ENCODE results near the gene MMP20.
A peak's percentile ranks its signal among the peaks of the same experiment; 100 is the strongest.

MMP20 gene

GRCh38 chr11:102545701-102546100 lies 79.4 kb downstream of the MMP20 start:
- peak overlapping the region; percentile 14 for H2AFZ ChIP-seq (ENCODE audit: low read length)
- H3K9ac ChIP-seq (ENCODE audit: low read length), result no peak overlapping the region
- no peaks in the 10 kb centered on the region for H3K9me2 ChIP-seq (ENCODE audit: low read depth, low read length)
- peaks cover 38% of the 10 kb centered on the region for H3K4me1 ChIP-seq (ENCODE audit: insufficient read depth, low read length, severe bottlenecking)
- H3K9me3 ChIP-seq (ENCODE audit: low read length), result no peaks in the 10 kb centered on the region
- H3F3A ChIP-seq (ENCODE audit: insufficient read depth, low read length), result no peaks in the 10 kb centered on the region
- H3K27me3 ChIP-seq (ENCODE audit: insufficient read depth, low read length), result no peaks in the 10 kb centered on the region
- H3K4me3 ChIP-seq (ENCODE audit: low read depth, low read length, poor library complexity, severe bottlenecking), result no peak overlapping the region
- TF ChIP-seq EZH2 (IDR thresholded peaks at IDR 0.05; ENCODE audit: borderline replicate concordance, low read length) (no peak), CTCF (IDR thresholded peaks at IDR 0.05; ENCODE audit: low read length) (no peak)
- H3K79me2 ChIP-seq (ENCODE audit: insufficient read depth, low read length), result no peaks in the 10 kb centered on the region
- peak overlapping the region; percentile 79 for H3K27ac ChIP-seq (ENCODE audit: low read depth, low read length, poor library complexity, severe bottlenecking)
- no peak overlapping the region for H3K4me2 ChIP-seq (ENCODE audit: low read length)
- no peaks in the 10 kb centered on the region for H4K20me1 ChIP-seq (ENCODE audit: insufficient read depth, low read length)
- no peaks in the 10 kb centered on the region for H3K36me3 ChIP-seq (ENCODE audit: insufficient read depth, low read length)

- Histone ChIP-seq H3K4me2 (ENCODE audit: low read length) (no peak overlapping the region), H2AFZ (ENCODE audit: low read length) (no peak overlapping the region), H3F3A (ENCODE audit: insufficient read depth, low read length) (no peaks in the 10 kb centered on the region), H3K9me3 (ENCODE audit: low read length) (no peaks in the 10 kb centered on the region), H4K20me1 (ENCODE audit: insufficient read depth, low read length) (no peaks in the 10 kb centered on the region), H3K27me3 (ENCODE audit: insufficient read depth, low read length) (no peaks in the 10 kb centered on the region), H3K79me2 (ENCODE audit: insufficient read depth, low read length) (no peaks in the 10 kb centered on the region), H3K9ac (ENCODE audit: low read length) (no peak overlapping the region), H3K9me2 (ENCODE audit: low read depth, low read length) (no peaks in the 10 kb centered on the region), H3K36me3 (ENCODE audit: insufficient read depth, low read length) (no peaks in the 10 kb centered on the region), H3K4me3 (ENCODE audit: low read depth, low read length, poor library complexity, severe bottlenecking) (no peak overlapping the region), H3K27ac (ENCODE audit: low read depth, low read length, poor library complexity, severe bottlenecking) (no peak overlapping the region), H3K4me1 (ENCODE audit: insufficient read depth, low read length, severe bottlenecking) (peaks cover 40% of the 10 kb centered on the region)
- TF ChIP-seq EZH2 (IDR thresholded peaks at IDR 0.05; ENCODE audit: borderline replicate concordance, low read length) (no peak), CTCF (IDR thresholded peaks at IDR 0.05; ENCODE audit: low read length) (no peak)
These were observed 80.5 kb downstream of the MMP20 start for GRCh38 chr11:102544594-102544993.

- Histone ChIP-seq H2AFZ (ENCODE audit: low read length) (no peak overlapping the region), H3K9me3 (ENCODE audit: low read length) (no peaks in the 10 kb centered on the region), H3K4me1 (ENCODE audit: insufficient read depth, low read length, severe bottlenecking) (peaks cover 46% of the 10 kb centered on the region), H3K4me2 (ENCODE audit: low read length) (no peak overlapping the region; the same call in 1 of the 2 replicates), H4K20me1 (ENCODE audit: insufficient read depth, low read length) (no peaks in the 10 kb centered on the region), H3K79me2 (ENCODE audit: insufficient read depth, low read length) (no peaks in the 10 kb centered on the region), H3K36me3 (ENCODE audit: insufficient read depth, low read length) (no peaks in the 10 kb centered on the region), H3K9ac (ENCODE audit: low read length) (no peak overlapping the region), H3K9me2 (ENCODE audit: low read depth, low read length) (no peaks in the 10 kb centered on the region), H3F3A (ENCODE audit: insufficient read depth, low read length) (no peaks in the 10 kb centered on the region), H3K27me3 (ENCODE audit: insufficient read depth, low read length) (no peaks in the 10 kb centered on the region), H3K27ac (ENCODE audit: low read depth, low read length, poor library complexity, severe bottlenecking) (peak overlapping the region; percentile 73), H3K4me3 (ENCODE audit: low read depth, low read length, poor library complexity, severe bottlenecking) (no peak overlapping the region)
- TF ChIP-seq EZH2 (IDR thresholded peaks at IDR 0.05; ENCODE audit: borderline replicate concordance, low read length) (no peak), CTCF (IDR thresholded peaks at IDR 0.05; ENCODE audit: low read length) (no peak)
These were observed 85.6 kb downstream of the MMP20 start for GRCh38 chr11:102539567-102539966.
